SK-N-SH (cell line): Measurements from ENCODE around the gene PPP1R14D. TPM values are rescaled to one million over a fixed set of nuclear protein-coding genes. Genes with fewer than 3 reads are reported as not detected.

Experiments used
- CTCF ChIA-PET: fragments of 300-600, 350-600 bp; formaldehyde crosslinking; extraction: SDS; loops from one replicate; lab custom pipeline; 2021; lab: Yijun Ruan, JAX
- POLR2A ChIA-PET: fragments of 350-600 bp; sonication (Branson Sonifier 250); formaldehyde crosslinking; extraction: SDS; loops from one replicate; lab custom pipeline; 2020; ENCODE audit warnings: antibody characterized with exemption, inconsistent platforms; lab: Yijun Ruan, JAX
- DNase-seq: peaks from one replicate; pipeline ENCODE4 v3.0.0; 2012
- H2AFZ ChIP-seq: fragments of 200-600 bp; sonication (generic); 2 replicates; pipeline ENCODE4 v1.8.1; 2016; ENCODE audit warnings: antibody characterized with exemption, mild to moderate bottlenecking, low read depth
- H3F3A ChIP-seq: fragments of 200-600 bp; sonication (generic); replicated peaks from 2 replicates; pipeline ENCODE3; 2016; ENCODE audit warnings: antibody characterized with exemption, mild to moderate bottlenecking; ENCODE audit not compliant: insufficient read depth
- H3K27ac ChIP-seq, 2 experiments: fragments of 200-500 bp in 1 of 2; fragments of 200-600 bp in 1 of 2; sonication (Bioruptor generic) in 1 of 2; sonication (generic), shearing (Covaris generic) in 1 of 2; 2 replicates each; pipeline versions ENCODE4 v1.5.1 to v1.6.1; 2014 to 2016; ENCODE audit warnings: low read depth in 2 of 2, inconsistent platforms in 1 of 2, low read length in 1 of 2, mild to moderate bottlenecking in 1 of 2, mixed read lengths in 1 of 2
- H3K27me3 ChIP-seq: fragments of 200-600 bp; sonication (generic), shearing (Covaris generic); 2 replicates; pipeline ENCODE4 v1.6.1; 2016; ENCODE audit warnings: mixed run types; ENCODE audit not compliant: insufficient read depth
- H3K36me3 ChIP-seq, 2 experiments: fragments of 200-500 bp in 1 of 2; fragments of 200-600 bp in 1 of 2; sonication (Bioruptor generic) in 1 of 2; sonication (generic) in 1 of 2; replicated peaks in 1 of 2; 2 replicates each; pipeline versions ENCODE3 to v1.5.1; 2014 to 2016; ENCODE audit warnings: low read length in 1 of 2, mild to moderate bottlenecking in 1 of 2; ENCODE audit not compliant: insufficient read depth in 2 of 2, control insufficient read depth in 1 of 2
- H3K4me1 ChIP-seq, 2 experiments: fragments of 200-500 bp in 1 of 2; fragments of 200-600 bp in 1 of 2; sonication (Bioruptor generic) in 1 of 2; sonication (generic), shearing (Covaris generic) in 1 of 2; 2 replicates each; pipeline versions ENCODE4 v1.5.1 to v1.6.1; 2014 to 2016; ENCODE audit warnings: low read depth in 1 of 2, low read length in 1 of 2, mixed run types in 1 of 2; ENCODE audit not compliant: insufficient read depth in 2 of 2, control insufficient read depth in 1 of 2
- H3K4me2 ChIP-seq: fragments of 200-600 bp; sonication (generic), shearing (Covaris generic); 2 replicates; pipeline ENCODE4 v1.6.1; 2017; ENCODE audit warnings: mixed run types
- H3K4me3 ChIP-seq, 2 experiments: fragments of 200-500 bp in 1 of 2; fragments of 200-600 bp in 1 of 2; sonication (Bioruptor generic) in 1 of 2; sonication (generic), shearing (Covaris generic) in 1 of 2; 2 replicates each; pipeline versions ENCODE4 v1.5.1 to v1.8.1; 2014 to 2016; ENCODE audit warnings: low read depth in 2 of 2, inconsistent platforms in 1 of 2, low read length in 1 of 2, mild to moderate bottlenecking in 1 of 2, mixed read lengths in 1 of 2, moderate library complexity in 1 of 2
- H3K79me2 ChIP-seq: fragments of 200-600 bp; sonication (generic); 2 replicates; pipeline ENCODE4 v1.8.1; 2017; ENCODE audit warnings: mild to moderate bottlenecking; ENCODE audit not compliant: insufficient read depth
- H3K9ac ChIP-seq: fragments of 200-600 bp; sonication (generic); 2 replicates; pipeline ENCODE4 v1.6.1; 2017; ENCODE audit warnings: mixed run types
- H3K9me2 ChIP-seq: fragments of 200-600 bp; sonication (generic); 2 replicates; pipeline ENCODE4 v1.6.1; 2017; ENCODE audit warnings: mixed run types
- H3K9me3 ChIP-seq: fragments of 200-600 bp; sonication (generic); 2 replicates; pipeline ENCODE4 v1.6.1; 2017; ENCODE audit warnings: mixed run types, mild to moderate bottlenecking, moderate library complexity
- H4K20me1 ChIP-seq: fragments of 200-600 bp; sonication (generic); 2 replicates; pipeline ENCODE4 v1.6.1; 2017; ENCODE audit warnings: mild to moderate bottlenecking, mixed run types; ENCODE audit not compliant: insufficient read depth
- CTCF ChIP-seq: fragments of 200-600 bp; sonication (generic); IDR thresholded peaks from 2 replicates; pipeline ENCODE4 v1.6.1; 2017; ENCODE audit warnings: antibody characterized with exemption, mild to moderate bottlenecking, moderate library complexity
- ELF1 ChIP-seq: IDR thresholded peaks from 2 replicates; pipeline ENCODE4 v1.4.0; 2012
- FOXM1 ChIP-seq: IDR thresholded peaks from 2 replicates; pipeline ENCODE4 v1.4.0; 2012; ENCODE audit warnings: low read depth, mild to moderate bottlenecking
- MEF2A ChIP-seq: IDR thresholded peaks from 2 replicates; pipeline ENCODE4 v1.4.0; 2012; ENCODE audit warnings: low read depth, borderline replicate concordance
- MXI1 ChIP-seq: IDR thresholded peaks from 2 replicates; pipeline ENCODE4 v1.6.1; 2012; ENCODE audit warnings: mild to moderate bottlenecking, low read depth, low read length, improper control_type of control experiment
- NRF1 ChIP-seq: IDR thresholded peaks from 2 replicates; pipeline ENCODE4 v1.6.1; 2012; ENCODE audit warnings: low read depth, mild to moderate bottlenecking, low read length
- POLR2AphosphoS5 ChIP-seq: IDR thresholded peaks from 2 replicates; pipeline ENCODE4 v1.6.1; 2012; ENCODE audit warnings: low read depth, low read length
- RAD21 ChIP-seq: IDR thresholded peaks from 2 replicates; pipeline ENCODE4 v1.6.1; 2012; ENCODE audit warnings: mild to moderate bottlenecking, low read length
- RCOR1 ChIP-seq: fragments of 150-350 bp; IDR thresholded peaks from 2 replicates; pipeline ENCODE4 v1.6.1; 2017; ENCODE audit warnings: antibody characterized with exemption, low read length
- RXRA ChIP-seq: IDR thresholded peaks from 2 replicates; pipeline ENCODE4 v1.4.0; 2012; ENCODE audit warnings: low read depth, mild to moderate bottlenecking, borderline replicate concordance
- SMC3 ChIP-seq: IDR thresholded peaks from 2 replicates; pipeline ENCODE4 v1.6.1; 2012; ENCODE audit warnings: low read depth, low read length, improper control_type of control experiment
- TCF12 ChIP-seq: IDR thresholded peaks from 2 replicates; pipeline ENCODE4 v1.4.0; 2012
- TEAD4 ChIP-seq: IDR thresholded peaks from 2 replicates; pipeline ENCODE4 v1.4.0; 2012; ENCODE audit warnings: mild to moderate bottlenecking, borderline replicate concordance; ENCODE audit not compliant: insufficient read depth
- USF2 ChIP-seq: fragments of 150-350 bp; IDR thresholded peaks from 2 replicates; pipeline ENCODE4 v1.6.1; 2017; ENCODE audit warnings: antibody characterized with exemption, low read length, low read depth, borderline replicate concordance
- YY1 ChIP-seq: IDR thresholded peaks from 2 replicates; pipeline ENCODE4 v1.4.0; 2012; ENCODE audit warnings: low read depth, mild to moderate bottlenecking
- ZBTB33 ChIP-seq: IDR thresholded peaks from 2 replicates; pipeline ENCODE4 v1.4.0; 2012; ENCODE audit warnings: low read depth, borderline replicate concordance
- WGBS: methylation state at CpG from one replicate; pipeline ENCODE4 v1.1.6; 2017; ENCODE audit warnings: low lambda C conversion rate; 5-methylcytosine and 5-hydroxymethylcytosine counted together
- polyA plus RNA-seq, 3 experiments: library from polyadenylated mRNA; depleted of rRNA; stranded (reverse); fragments of >200 nt; gene quantifications; 2 replicates each; pipeline ENCODE4 v1.2.3, GENCODE V29; 2012
- TF ChIP-seq, protein P1 (sequence below): IDR thresholded peaks from 2 replicates; pipeline ENCODE4 v1.4.0; 2012; ENCODE audit warnings: low read depth
- TF ChIP-seq, protein P2 (sequence below): IDR thresholded peaks from 2 replicates; pipeline ENCODE4; 2012

PPP1R14D gene
- polyA plus RNA-seq, 1 of the 3 experiments (the other 2 are of a cell fraction) = not detected

GRCh38 chr15:40857601-40858341 lies 29.3 kb upstream of the PPP1R14D start:
- H3K27me3 ChIP-seq = no peaks in the 10 kb centered on the region
- ChIA-PET POLR2A (interaction anchor here (0.6 to 2.4 kb wide), 5 partner anchors 12 to 474 kb away, joined by 3 to 12 read pairs (median 7); partner anchors contain the start of genes RHOV and VPS18), CTCF (interaction anchor here (0.5 to 5.1 kb wide), 48 partner anchors 11 to 1716 kb away, joined by 3 to 120 read pairs (median 4); partner anchors contain the start of genes CHAC1, PPP1R14D and SPINT1)
- no peaks in the 10 kb centered on the region for H3K36me3 ChIP-seq
- no peaks in the 10 kb centered on the region for H3K9me3 ChIP-seq
- peaks cover 0 to 3% of the 10 kb centered on the region in 2 experiments; a peak in 1 of 4 replicates for H3K4me1 ChIP-seq
- peak; percentile 92 for TF ChIP-seq CTCF
- peak; percentile 56; the same call in 1 of the 2 replicates for TF ChIP-seq MXI1
- 0 out of 2 replicates have a peak, but pooled peaks have one; percentile 32 for TF ChIP-seq RCOR1
- peak; percentile 82 for TF ChIP-seq RAD21
- peak; percentile 92 for TF ChIP-seq SMC3
- TF ChIP-seq RXRA = no peak
- TF ChIP-seq, all 33 proteins: peak for 5
- H3K9me2 ChIP-seq = no peaks in the 10 kb centered on the region
- no peaks in the 10 kb centered on the region for H4K20me1 ChIP-seq
- H3K4me2 ChIP-seq = no peak overlapping the region
- H3K4me3 ChIP-seq = no peak overlapping the region; a peak in 1 of 4 replicates
- no peak overlapping the region for H3K27ac ChIP-seq
- WGBS = 31% methylated on average over 10 of the region's 15 CpGs
- no peaks in the 10 kb centered on the region for H3K79me2 ChIP-seq
- peaks cover 3% of the 10 kb centered on the region for H3F3A ChIP-seq
- no peak overlapping the region for H3K9ac ChIP-seq
- peak; percentile 91 for DNase-seq
- H2AFZ ChIP-seq = peak overlapping the region; percentile 52; the same call in 1 of the 2 replicates

DNA sequence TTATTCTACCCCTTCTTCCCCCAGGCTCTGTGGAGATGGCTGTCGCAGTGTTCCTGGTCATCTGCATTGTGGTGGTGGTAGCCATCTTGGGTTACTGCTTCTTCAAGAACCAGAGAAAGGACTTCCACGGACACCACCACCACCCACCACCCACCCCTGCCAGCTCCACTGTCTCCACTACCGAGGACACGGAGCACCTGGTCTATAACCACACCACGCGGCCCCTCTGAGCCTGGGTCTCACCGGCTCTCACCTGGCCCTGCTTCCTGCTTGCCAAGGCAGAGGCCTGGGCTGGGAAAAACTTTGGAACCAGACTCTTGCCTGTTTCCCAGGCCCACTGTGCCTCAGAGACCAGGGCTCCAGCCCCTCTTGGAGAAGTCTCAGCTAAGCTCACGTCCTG lies 28.2 kb upstream of the PPP1R14D start:
- 59% methylated on average over 5 of the region's 8 CpGs for WGBS
- Histone ChIP-seq H3K4me2 (no peak overlapping the region), H3F3A (peaks cover 3% of the 10 kb centered on the region), H3K4me3 (no peak overlapping the region), H4K20me1 (no peaks in the 10 kb centered on the region), H3K79me2 (no peaks in the 10 kb centered on the region), H3K27ac (no peak overlapping the region), H3K4me1 (peaks cover 0 to 3% of the 10 kb centered on the region in 2 experiments; a peak in 1 of 4 replicates), H2AFZ (no peak overlapping the region; the same call in 1 of the 2 replicates), H3K9me2 (no peaks in the 10 kb centered on the region), H3K27me3 (no peaks in the 10 kb centered on the region), H3K36me3 (no peaks in the 10 kb centered on the region), H3K9me3 (no peaks in the 10 kb centered on the region), H3K9ac (no peak overlapping the region)
- DNase-seq = no peak
- ChIA-PET POLR2A (interaction anchor here (0.7 to 1.7 kb wide), 2 partner anchors 33 to 37 kb away, joined by 3 to 7 read pairs; partner anchors contain the start of gene VPS18), CTCF (interaction anchor here (1.0 to 5.1 kb wide), 13 partner anchors 10 to 329 kb away, joined by 4 to 120 read pairs (median 7); partner anchors contain the start of genes PPP1R14D and SPINT1)
- TF ChIP-seq ELF1 = no peak
- TF ChIP-seq TCF12 = no peak
- no peak for TF ChIP-seq ZBTB33
- TF ChIP-seq USF2 = no peak
- TF ChIP-seq POLR2AphosphoS5 = no peak
- no peak for TF ChIP-seq TEAD4
- no peak for TF ChIP-seq YY1
- no peak for TF ChIP-seq RXRA
- TF ChIP-seq, protein P1, sequence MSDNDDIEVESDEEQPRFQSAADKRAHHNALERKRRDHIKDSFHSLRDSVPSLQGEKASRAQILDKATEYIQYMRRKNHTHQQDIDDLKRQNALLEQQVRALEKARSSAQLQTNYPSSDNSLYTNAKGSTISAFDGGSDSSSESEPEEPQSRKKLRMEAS = no peak
- TF ChIP-seq, protein P2, sequence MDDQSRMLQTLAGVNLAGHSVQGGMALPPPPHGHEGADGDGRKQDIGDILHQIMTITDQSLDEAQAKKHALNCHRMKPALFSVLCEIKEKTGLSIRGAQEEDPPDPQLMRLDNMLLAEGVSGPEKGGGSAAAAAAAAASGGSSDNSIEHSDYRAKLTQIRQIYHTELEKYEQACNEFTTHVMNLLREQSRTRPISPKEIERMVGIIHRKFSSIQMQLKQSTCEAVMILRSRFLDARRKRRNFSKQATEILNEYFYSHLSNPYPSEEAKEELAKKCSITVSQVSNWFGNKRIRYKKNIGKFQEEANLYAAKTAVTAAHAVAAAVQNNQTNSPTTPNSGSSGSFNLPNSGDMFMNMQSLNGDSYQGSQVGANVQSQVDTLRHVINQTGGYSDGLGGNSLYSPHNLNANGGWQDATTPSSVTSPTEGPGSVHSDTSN = no peak
- TF ChIP-seq NRF1 = no peak
- no peak for TF ChIP-seq FOXM1
- no peak for TF ChIP-seq MEF2A
